ENCODE data around the gene TESPA1. TPM values are rescaled to one million over a fixed set of nuclear protein-coding genes. Genes with fewer than 3 reads are reported as not detected.

TESPA1 gene, protein sequence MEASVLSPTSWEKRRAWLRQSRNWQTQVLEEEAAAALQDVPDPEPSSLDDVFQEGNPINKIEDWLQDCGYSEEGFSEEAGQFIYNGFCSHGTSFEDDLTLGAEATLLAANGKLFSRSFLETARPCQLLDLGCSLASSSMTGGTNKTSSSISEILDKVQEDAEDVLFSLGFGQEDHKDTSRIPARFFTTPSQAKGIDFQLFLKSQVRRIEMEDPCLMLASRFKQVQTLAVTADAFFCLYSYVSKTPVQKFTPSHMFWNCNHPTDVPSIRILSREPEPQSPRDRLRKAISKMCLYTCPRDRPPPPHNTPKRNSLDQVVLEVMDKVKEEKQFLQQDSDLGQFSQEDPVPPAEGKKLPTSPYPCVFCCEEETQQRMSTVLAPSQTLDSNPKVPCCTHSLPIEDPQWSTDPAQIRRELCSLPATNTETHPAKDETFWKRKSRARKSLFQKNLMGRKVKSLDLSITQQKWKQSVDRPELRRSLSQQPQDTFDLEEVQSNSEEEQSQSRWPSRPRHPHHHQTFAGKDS
- total RNA-seq (2014; rRNA removed; shearing (Covaris generic); ENCODE audit: low replicate concordance): not detected in 2 replicates

- H3K4me3 ChIP-seq: no peak within 1 kb of the TSS
- no peaks in the 10 kb centered on the region for H3K9me3 ChIP-seq
- H3K27me3 ChIP-seq: no peaks in the 10 kb centered on the region
- H3K36me3 ChIP-seq: no peaks in the 10 kb centered on the region
- no peak for DNase-seq
Observed at GRCh38 chr12:54984658-54985376, at the start of gene TESPA1. TESPA1 (minus strand) TSS chr12:54984762; CDS start chr12:54974562, 10,200 bp downstream.

- DNase-seq: no peak
- Histone ChIP-seq H3K36me3 (no peaks in the 10 kb centered on the region), H3K27me3 (peaks cover 11% of the 10 kb centered on the region), H3K9me3 (no peaks in the 10 kb centered on the region), H3K4me3 (no peak overlapping the region)
Observed at GRCh38 chr12:55034218-55034617, 49.7 kb upstream of the TESPA1 start.

GRCh38 chr12:55025508-55025907 is 40.9 kb upstream of the TESPA1 start:
- DNase-seq: no peak
- H3K27me3 ChIP-seq: peaks cover 6% of the 10 kb centered on the region
- H3K4me3 ChIP-seq: no peak overlapping the region
- H3K9me3 ChIP-seq: no peaks in the 10 kb centered on the region
- H3K36me3 ChIP-seq: no peaks in the 10 kb centered on the region

DNA sequence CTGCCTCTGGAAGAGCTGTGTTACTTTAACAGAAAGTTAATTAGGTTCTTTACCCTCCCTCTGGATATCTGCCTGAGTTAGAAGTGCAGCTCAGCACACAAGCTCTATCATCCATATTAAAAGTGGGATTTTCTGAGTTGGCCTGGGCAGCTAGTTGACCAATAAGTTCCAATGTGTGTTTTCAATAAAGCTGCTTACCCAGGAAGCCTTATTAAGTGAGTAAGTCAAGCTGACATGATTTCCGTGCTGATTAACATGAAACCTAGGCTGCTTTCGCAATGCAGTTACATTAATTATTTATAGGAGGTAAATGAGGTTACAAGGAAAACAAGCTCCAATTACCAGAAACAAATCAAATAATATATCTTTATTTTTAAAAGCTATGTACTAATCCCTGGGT is 40.0 kb upstream of the TESPA1 start:
- H3K4me3 ChIP-seq: no peak overlapping the region
- DNase-seq: no peak
- peaks cover 11% of the 10 kb centered on the region for H3K27me3 ChIP-seq
- H3K36me3 ChIP-seq: no peaks in the 10 kb centered on the region
- no peaks in the 10 kb centered on the region for H3K9me3 ChIP-seq

DNA sequence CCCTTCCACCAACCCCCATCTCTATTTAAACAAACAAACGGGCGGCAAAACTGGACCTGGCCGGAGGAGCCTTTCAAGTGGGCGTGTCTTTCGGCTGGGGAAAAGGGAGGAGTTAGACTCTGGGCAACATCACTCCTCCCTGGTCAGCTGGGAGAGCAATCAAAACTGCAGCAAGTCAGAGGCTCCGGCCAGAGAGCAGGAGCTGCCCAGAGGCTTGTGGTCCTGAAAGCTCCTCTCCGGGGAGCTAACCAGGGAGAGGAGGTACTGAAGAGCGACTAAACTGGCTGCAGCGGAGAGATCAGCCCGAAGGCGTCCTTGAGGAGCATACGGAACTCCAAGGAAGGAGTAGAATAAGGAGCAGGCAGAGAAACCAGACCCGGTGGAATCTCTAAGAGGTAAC is 35.2 kb upstream of the TESPA1 start, which contains the start of gene NEUROD4:
Gene NEUROD4, plus strand, starts transcription at position 191 of the 400 bp plus-strand sequence. CDS start 6,466 bp downstream, outside the sequence.
- Histone ChIP-seq H3K9me3 (no peaks in the 10 kb centered on the region), H3K27me3 (peaks cover 20% of the 10 kb centered on the region), H3K36me3 (no peaks in the 10 kb centered on the region), H3K4me3 (no peak within 1 kb of the TSS)
- peak; percentile 57 for DNase-seq

DNA sequence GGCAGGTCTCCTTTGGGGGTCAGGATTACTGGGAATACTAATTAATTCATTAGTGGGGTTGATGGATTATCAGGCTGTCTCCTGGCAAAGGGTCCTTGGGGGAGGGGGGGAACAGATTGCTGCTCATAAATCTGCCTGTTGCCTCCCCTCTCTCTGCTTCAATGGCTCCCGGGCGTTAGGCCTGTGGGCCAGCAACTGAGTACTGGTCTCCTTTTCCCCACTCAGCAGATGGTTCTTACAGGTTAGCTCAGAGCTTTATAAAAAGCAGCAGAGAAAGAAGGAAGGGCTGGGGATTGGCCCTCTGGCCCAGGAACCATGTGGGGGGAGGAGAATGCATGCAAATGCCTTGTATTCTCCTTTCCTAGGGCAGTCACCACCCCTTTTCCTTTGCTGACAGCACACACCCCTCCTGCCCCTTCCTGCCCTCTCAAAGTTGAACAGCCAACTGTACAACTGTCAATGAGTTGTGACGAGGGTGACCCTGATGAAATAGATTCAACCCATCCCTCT is 32.9 kb upstream of the TESPA1 start:
- no peaks in the 10 kb centered on the region for H3K9me3 ChIP-seq
- no peak for DNase-seq
- H3K36me3 ChIP-seq: no peaks in the 10 kb centered on the region
- no peak overlapping the region for H3K4me3 ChIP-seq
- H3K27me3 ChIP-seq: peaks cover 20% of the 10 kb centered on the region

GRCh38 chr12:55008944-55009585 is 24.5 kb upstream of the TESPA1 start:
- Histone ChIP-seq H3K9me3 (no peaks in the 10 kb centered on the region), H3K27me3 (peaks cover 23% of the 10 kb centered on the region), H3K36me3 (no peaks in the 10 kb centered on the region), H3K4me3 (no peak overlapping the region)
- no peak for DNase-seq

GRCh38 chr12:55002355-55002754 is 17.8 kb upstream of the TESPA1 start:
- no peak overlapping the region for H3K4me3 ChIP-seq
- H3K27me3 ChIP-seq: peaks cover 27% of the 10 kb centered on the region
- no peaks in the 10 kb centered on the region for H3K9me3 ChIP-seq
- H3K36me3 ChIP-seq: no peaks in the 10 kb centered on the region
- DNase-seq: no peak

DNA sequence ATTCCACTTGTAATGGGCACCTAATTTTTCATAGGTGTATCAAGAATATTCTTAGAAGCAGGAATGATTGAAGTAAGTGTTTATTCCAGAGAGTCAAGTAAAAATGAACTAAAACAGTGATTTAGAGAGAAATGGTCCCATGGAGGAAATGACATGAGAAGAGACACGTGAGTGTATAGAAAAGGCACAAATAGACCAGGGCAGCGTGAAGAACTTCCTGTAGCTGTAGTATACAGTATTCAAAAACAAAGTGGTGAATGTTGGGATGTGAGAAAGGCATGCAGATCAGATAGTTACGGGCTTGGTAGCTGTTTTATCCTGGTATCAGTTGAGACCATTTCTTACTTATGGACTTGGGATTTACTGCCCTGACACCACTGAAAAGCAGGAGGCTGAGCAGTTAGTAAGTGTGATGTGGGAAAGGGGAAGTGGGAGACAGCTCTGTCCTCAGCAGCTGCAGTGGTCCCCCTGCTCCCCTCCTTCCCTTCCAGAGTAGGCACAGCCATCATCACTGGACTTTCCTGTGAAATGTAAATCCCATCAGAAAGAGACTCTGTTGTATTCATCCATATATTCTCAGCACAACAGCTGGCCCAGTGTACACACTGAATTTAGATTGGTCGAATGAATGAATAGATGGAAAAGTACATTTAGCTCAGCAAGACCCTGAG is 16.8 kb upstream of the TESPA1 start:
- DNase-seq: no peak
- Histone ChIP-seq H3K36me3 (no peaks in the 10 kb centered on the region), H3K4me3 (no peak overlapping the region), H3K9me3 (no peaks in the 10 kb centered on the region), H3K27me3 (peaks cover 24% of the 10 kb centered on the region)

- no peak for DNase-seq
- H3K36me3 ChIP-seq: no peaks in the 10 kb centered on the region
- no peak overlapping the region for H3K4me3 ChIP-seq
- peaks cover 18% of the 10 kb centered on the region for H3K27me3 ChIP-seq
- no peaks in the 10 kb centered on the region for H3K9me3 ChIP-seq
Observed at GRCh38 chr12:54998958-54999510, 14.5 kb upstream of the TESPA1 start.

DNA sequence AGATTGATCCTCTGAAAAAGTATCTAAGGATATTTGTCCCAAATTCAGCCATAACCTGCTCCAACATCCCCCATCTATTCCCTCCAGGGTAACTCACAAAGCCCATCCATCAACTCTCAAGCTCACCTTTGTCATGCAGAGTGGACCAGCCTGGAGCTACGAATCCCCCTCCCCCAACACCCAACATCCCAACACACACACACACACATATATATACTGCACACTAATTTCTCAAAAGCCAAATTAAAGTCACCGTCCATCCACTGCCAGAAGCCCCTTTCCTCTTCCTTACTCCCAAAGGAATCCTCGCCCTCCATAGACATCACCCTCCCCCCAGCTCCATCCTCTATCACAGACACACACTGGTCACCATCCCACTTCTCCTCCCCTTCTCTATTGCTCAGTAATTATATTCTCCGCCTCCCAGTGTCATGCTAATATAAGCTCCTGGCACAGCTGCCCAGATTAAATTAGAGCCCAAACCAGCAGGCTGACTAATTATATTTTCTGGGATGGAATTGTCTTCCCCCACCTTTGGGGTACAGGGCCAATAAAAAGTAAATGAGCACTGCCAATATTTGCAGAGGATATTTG is 13.5 kb upstream of the TESPA1 start:
- no peaks in the 10 kb centered on the region for H3K9me3 ChIP-seq
- DNase-seq: no peak
- no peaks in the 10 kb centered on the region for H3K36me3 ChIP-seq
- H3K27me3 ChIP-seq: peaks cover 15% of the 10 kb centered on the region
- H3K4me3 ChIP-seq: no peak overlapping the region

DNA sequence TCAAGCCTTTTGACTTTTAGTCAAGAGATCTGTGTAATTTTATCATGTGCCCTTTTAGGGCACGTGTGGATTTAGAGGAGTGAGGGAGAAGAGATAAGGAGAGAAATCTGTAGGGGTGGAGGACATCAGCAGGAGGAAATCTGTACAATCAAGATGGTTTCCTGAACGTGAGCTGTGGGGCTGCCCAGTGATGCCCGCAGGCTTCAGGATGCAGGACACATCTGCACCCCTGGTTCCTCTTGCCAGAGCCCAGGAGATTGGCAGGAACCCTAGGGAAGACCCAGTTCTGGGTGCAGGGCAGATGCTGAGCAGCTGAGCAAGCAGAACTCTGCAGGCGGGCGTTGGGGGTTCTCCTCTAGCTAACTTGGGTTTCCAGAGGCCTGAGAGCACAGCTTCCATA is 11.6 kb upstream of the TESPA1 start:
- no peak overlapping the region for H3K4me3 ChIP-seq
- peaks cover 15% of the 10 kb centered on the region for H3K27me3 ChIP-seq
- H3K36me3 ChIP-seq: no peaks in the 10 kb centered on the region
- no peaks in the 10 kb centered on the region for H3K9me3 ChIP-seq
- DNase-seq: no peak

DNA sequence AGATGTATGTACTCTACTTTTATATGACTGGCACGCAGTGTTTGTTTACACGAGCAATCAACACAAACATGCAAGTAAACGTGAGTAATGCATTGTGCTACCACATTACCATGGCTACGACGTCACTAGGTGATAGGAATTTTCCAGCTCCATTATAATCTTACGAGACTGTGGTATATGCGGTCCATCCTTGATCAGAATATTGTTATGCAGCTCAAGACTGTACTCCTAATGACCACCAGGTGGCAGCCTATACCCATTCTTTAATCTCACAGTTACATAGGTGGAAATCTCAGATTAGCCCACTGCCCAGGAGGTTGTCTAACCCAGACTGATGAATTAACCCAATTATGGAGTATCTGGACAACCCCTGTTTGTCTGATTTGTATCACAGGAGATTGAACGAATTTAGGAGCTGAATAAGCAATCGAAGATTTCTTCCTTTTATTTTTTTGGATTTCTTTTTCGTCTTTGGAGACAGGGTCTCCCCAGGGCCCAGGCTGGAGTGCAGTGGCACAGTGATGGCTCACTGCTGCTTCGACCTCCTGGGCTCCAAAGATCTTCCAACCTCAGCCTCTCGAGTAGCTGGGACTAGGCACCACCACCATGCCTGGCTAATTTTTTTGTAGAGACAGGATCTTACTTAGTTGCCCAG is 8.7 kb upstream of the TESPA1 start:
- no peaks in the 10 kb centered on the region for H3K9me3 ChIP-seq
- no peaks in the 10 kb centered on the region for H3K36me3 ChIP-seq
- no peak overlapping the region for H3K4me3 ChIP-seq
- peaks cover 8% of the 10 kb centered on the region; the same call in 1 of the 2 replicates for H3K27me3 ChIP-seq
- DNase-seq: peak; percentile 21

GRCh38 chr12:54991991-54992375 is 7.4 kb upstream of the TESPA1 start:
- no peaks in the 10 kb centered on the region for H3K9me3 ChIP-seq
- no peak for DNase-seq
- no peak overlapping the region for H3K4me3 ChIP-seq
- no peaks in the 10 kb centered on the region for H3K36me3 ChIP-seq
- H3K27me3 ChIP-seq: peaks cover under 1% of the 10 kb centered on the region; the same call in 1 of the 2 replicates
